Measurements from ENCODE around the gene DPP6.

GRCh38 chr7:154910977-154911376 lies 858.8 kb downstream of the DPP6 start:
- TF ChIP-seq CTCF (conservative IDR thresholded peaks at IDR 0.05; ENCODE audit: low read length) (no peak), EZH2phosphoT487 (IDR thresholded peaks at IDR 0.05; ENCODE audit: borderline replicate concordance) (no peak)

Measured in Loucy (cell line).